ENCODE measurements around the gene MRPL4. TPM values are rescaled to one million over a fixed set of nuclear protein-coding genes. Genes with fewer than 3 reads are reported as not detected.

Gene MRPL4
- total and polyA plus RNA-seq, 7 donors, result 54.9 to 191 (median 78.1) TPM

DNA sequence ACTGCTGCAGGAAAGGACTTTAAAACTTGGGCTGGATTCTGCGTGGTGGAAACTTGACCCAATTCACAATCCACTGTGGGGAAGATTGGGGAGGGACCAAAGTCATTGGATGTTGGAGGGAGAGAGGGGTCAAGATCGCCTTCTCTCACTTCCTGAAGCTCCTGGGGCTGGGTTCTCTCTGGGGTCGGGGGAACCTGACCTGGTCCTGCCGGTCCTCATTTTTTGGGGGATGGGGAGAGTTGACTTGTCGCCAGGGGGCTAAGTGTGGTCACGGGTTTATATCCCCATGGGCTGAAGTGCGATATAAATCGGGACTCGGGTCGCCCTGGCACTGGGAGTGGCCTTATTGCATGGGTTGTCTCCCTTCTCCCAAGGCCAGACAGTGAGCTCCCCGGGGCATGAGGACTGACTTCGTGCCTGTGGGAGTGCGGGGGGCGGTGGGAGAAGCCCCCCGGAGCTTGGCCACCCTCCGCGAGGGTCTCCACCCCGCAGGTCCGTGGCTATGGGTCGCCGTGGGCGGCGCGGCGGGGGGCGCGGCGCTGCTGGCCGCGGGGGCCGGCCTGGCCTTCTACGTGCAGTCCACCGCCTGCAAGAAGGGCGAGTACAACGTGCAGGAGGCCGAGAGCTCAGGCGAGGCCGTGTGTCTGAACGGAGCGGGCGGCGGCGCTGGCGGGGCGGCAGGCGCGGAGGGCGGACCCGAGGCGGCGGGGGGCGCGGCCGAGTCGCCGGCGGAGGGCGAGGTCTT lies 44.0 kb downstream of the MRPL4 start:
- intact Hi-C loops (cut with DNase I), result no loop called here
- Histone ChIP-seq H3K9me3 (no peaks in the 10 kb centered on the region), H3K4me1 (peaks cover 16% of the 10 kb centered on the region), H3K27ac (no peak overlapping the region), H3K4me3 (peak overlapping the region; percentile 28), H3K36me3 (ENCODE audit: insufficient read depth in 1 of 2, low read depth in 1 of 2) (no peaks in the 10 kb centered on the region), H3K27me3 (ENCODE audit: insufficient read depth in 3 of 3, low read length in 2 of 3) (peaks cover 0 to 69% (median 41%) of the 10 kb centered on the region in 3 donors)
- WGBS, 3 donors, result 1 to 5% (median 4%) methylated on average over 46 to 58 of the region's 58 CpGs
- TF ChIP-seq, protein P1, sequence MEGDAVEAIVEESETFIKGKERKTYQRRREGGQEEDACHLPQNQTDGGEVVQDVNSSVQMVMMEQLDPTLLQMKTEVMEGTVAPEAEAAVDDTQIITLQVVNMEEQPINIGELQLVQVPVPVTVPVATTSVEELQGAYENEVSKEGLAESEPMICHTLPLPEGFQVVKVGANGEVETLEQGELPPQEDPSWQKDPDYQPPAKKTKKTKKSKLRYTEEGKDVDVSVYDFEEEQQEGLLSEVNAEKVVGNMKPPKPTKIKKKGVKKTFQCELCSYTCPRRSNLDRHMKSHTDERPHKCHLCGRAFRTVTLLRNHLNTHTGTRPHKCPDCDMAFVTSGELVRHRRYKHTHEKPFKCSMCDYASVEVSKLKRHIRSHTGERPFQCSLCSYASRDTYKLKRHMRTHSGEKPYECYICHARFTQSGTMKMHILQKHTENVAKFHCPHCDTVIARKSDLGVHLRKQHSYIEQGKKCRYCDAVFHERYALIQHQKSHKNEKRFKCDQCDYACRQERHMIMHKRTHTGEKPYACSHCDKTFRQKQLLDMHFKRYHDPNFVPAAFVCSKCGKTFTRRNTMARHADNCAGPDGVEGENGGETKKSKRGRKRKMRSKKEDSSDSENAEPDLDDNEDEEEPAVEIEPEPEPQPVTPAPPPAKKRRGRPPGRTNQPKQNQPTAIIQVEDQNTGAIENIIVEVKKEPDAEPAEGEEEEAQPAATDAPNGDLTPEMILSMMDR (IDR thresholded peaks at IDR 0.05), result no peak
- DNase-seq (no peak), ATAC-seq (no peak)

DNA sequence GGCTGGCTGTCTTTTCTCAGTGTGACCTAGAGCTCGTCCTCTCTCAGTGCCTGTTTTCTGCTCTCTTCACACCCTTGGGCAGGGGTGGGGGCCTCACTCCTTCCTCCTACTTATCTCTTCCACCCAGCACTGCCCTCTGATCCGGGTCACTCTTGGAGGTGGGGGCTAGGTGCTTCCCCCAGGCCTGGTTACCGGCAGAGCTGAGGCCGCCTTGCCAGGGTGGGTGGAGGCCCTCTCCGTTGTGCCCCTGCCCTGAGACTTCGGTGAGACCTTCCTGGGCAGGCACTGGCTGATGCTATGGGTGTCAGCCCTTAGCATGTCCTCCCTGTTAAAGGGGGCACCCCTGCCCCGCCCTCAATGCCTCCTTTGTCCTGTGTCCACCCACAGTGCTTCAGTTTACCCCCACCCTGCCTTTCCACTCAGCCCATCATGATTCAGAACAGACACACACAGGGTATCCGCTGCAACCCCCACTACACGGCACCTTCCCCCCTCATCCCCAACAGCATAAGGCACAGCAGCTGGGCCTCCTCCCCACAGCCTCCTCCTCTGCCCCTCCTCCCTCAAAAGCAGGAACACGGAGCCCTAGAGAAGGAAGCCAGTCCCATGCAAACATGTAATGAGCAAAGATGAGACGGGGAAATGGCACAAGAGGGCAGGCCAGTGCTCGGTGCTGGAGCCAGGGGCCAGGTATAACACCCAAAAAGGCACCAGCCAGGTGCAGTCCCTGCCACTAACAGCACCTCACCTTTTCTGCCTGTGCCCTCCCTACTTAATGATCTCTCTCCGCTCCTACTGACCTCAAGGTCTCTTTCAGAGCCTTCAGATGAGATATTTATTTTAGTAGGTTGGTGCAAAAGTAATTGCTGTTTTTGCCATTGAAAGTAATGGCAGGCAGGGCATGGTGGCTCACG lies 47.8 kb downstream of the MRPL4 start:
- H3K4me1 ChIP-seq, result no peaks in the 10 kb centered on the region
- ATAC-seq (no peak), DNase-seq (no peak)
- H3K36me3 ChIP-seq (ENCODE audit: insufficient read depth in 1 of 2, low read depth in 1 of 2), result peaks cover 0 to 4% of the 10 kb centered on the region in 2 donors
- 39 to 49% (median 46%) methylated on average over 14 of the region's 14 CpGs for WGBS, 3 donors
- TF ChIP-seq, protein P1 (IDR thresholded peaks at IDR 0.05), result no peak
- H3K27ac ChIP-seq, result no peak overlapping the region
- H3K9me3 ChIP-seq, result no peaks in the 10 kb centered on the region
- H3K4me3 ChIP-seq, result no peak overlapping the region
- intact Hi-C loops (cut with DNase I), result no loop called here
- peaks cover 0 to 33% (median 13%) of the 10 kb centered on the region in 3 donors for H3K27me3 ChIP-seq (ENCODE audit: insufficient read depth in 3 of 3, low read length in 2 of 3)

DNA sequence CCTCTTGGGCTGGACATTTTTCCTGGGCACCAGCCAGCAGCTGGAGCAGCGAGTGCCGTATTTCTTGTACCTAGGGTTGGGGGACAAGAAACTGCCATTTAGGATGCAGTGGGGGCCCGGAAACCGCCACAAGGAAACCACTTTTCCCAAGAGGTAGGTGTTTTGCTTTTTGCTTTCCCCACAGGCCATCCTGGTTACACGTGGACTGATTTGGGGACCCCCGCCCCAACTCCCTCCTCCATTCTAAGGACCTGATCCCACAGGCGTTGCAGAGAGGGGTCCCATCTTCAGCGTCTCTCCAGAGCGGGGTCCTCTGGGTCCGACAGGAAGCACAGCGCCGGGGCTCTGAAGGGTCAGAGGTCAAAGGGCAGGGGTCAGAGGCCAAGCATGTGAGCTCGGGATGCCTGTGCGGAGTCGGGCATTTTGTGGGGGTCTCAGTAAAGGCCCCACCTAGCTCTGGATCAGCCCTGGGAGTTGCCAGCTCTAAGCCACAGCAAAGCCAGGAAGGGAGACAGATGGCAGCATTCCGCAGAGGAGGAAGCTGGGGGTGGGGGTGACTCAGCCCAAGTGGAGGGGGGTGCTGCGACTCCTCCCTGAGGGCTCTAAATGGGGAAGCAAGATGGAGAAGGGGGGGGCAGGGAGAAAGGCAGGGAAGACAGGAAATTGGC lies 53.3 kb downstream of the MRPL4 start:
- ATAC-seq, result peak in 1 of 4 donors; percentile 22
- DNase-seq, result peak in 1 of 2 donors; percentile 32
- peaks cover 0 to 13% of the 10 kb centered on the region in 2 donors for H3K36me3 ChIP-seq (ENCODE audit: insufficient read depth in 1 of 2, low read depth in 1 of 2)
- H3K27me3 ChIP-seq (ENCODE audit: insufficient read depth in 3 of 3, low read length in 2 of 3), result peaks cover 0 to 4% (median 0%) of the 10 kb centered on the region in 3 donors
- no peaks in the 10 kb centered on the region for H3K9me3 ChIP-seq
- WGBS, 3 donors, result 76 to 79% (median 77%) methylated on average over 17 of the region's 17 CpGs
- no peak overlapping the region for H3K27ac ChIP-seq
- intact Hi-C loops (cut with DNase I), result no loop called here
- TF ChIP-seq, protein P1 (IDR thresholded peaks at IDR 0.05), result no peak
- no peaks in the 10 kb centered on the region for H3K4me1 ChIP-seq
- no peak overlapping the region for H3K4me3 ChIP-seq

DNA sequence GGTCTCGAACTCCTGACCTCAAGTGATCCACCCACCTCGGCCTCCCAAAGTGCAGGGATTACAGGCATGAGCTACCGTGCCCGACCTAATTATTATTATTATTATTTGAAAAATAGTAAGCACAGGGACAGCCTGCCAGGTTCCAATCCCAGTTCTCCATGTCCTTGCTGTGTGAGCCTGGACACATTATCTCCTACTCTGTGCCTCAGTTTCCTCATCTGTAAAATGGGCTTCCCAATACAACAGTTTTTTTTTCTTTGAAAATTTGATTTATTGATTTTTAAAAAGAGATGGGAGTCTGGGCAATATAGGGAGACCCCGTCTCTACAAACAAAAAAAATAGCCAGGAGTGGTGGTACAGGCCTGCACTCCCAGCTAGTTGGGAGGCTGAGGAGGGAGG lies 54.3 kb downstream of the MRPL4 start:
- intact Hi-C loops (cut with DNase I), result no loop called here
- TF ChIP-seq, protein P1 (IDR thresholded peaks at IDR 0.05), result no peak

More for the DNA sequence above, 54.3 kb downstream of the MRPL4 start:
- Histone ChIP-seq H3K4me3 (no peak overlapping the region), H3K9me3 (no peaks in the 10 kb centered on the region), H3K27me3 (ENCODE audit: insufficient read depth in 3 of 3, low read length in 2 of 3) (no peaks in the 10 kb centered on the region), H3K36me3 (ENCODE audit: insufficient read depth in 1 of 2, low read depth in 1 of 2) (peaks cover 0 to 19% of the 10 kb centered on the region in 2 donors), H3K4me1 (no peaks in the 10 kb centered on the region), H3K27ac (no peak overlapping the region)
- WGBS, 3 donors, result 86 to 93% (median 89%) methylated on average over 5 of the region's 5 CpGs
- ATAC-seq (no peak), DNase-seq (no peak)

All from psoas muscle (tissue), 8 donors.